GM13976 (cell line): ENCODE measurements around the gene ZNF648.

Experiments used
- DNase-seq: peaks from one replicate; pipeline ENCODE4 v3.0.0; 2012; ENCODE audit warnings: low spot score
- in situ Hi-C: fragments of 300-500 bp; cut with MboI; formaldehyde crosslinking; loops from one replicate; pipeline ENCODE4 v1.12.0; 2022; ENCODE audit warnings: low sequenced_read_pairs, mixed read lengths, inconsistent platforms; ENCODE audit not compliant: unreplicated experiment
- TF ChIP-seq, protein P1 (sequence below): IDR thresholded peaks from 2 replicates; pipeline ENCODE4 v1.5.1; 2012; ENCODE audit warnings: borderline replicate concordance, mild to moderate bottlenecking; ENCODE audit not compliant: insufficient read depth; ENCODE audit errors: extremely low read depth, missing control alignments, control extremely low read depth

The ZNF648 gene, protein sequence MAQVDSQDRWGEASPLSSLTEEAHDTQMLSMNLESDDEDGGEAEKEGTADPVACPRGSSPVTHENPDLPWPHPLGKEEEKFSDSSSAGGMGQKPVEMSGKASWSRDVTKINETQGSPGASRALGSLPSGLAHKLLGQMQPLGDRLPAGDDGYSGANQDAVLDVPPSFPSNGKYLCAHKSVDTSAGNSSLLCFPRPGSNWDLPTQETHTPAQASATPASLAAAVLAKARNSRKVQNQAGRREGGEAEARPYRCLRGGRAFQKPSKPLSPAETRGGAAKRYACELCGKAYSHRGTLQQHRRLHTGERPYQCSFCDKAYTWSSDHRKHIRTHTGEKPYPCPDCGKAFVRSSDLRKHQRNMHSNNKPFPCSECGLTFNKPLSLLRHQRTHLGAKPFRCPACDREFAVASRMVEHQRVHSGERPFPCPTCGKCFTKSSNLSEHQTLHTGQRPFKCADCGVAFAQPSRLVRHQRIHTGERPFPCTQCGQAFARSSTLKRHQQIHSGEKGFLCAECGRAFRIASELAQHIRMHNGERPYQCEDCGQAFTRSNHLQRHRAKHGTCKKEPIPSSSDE

GRCh38 chr1:182061594-182061993 lies at the start of gene ZNF648:
Gene ZNF648 (minus strand): TSS chr1:182061712. CDS start chr1:182058010, 3,702 bp downstream.
- TF ChIP-seq, protein P1, sequence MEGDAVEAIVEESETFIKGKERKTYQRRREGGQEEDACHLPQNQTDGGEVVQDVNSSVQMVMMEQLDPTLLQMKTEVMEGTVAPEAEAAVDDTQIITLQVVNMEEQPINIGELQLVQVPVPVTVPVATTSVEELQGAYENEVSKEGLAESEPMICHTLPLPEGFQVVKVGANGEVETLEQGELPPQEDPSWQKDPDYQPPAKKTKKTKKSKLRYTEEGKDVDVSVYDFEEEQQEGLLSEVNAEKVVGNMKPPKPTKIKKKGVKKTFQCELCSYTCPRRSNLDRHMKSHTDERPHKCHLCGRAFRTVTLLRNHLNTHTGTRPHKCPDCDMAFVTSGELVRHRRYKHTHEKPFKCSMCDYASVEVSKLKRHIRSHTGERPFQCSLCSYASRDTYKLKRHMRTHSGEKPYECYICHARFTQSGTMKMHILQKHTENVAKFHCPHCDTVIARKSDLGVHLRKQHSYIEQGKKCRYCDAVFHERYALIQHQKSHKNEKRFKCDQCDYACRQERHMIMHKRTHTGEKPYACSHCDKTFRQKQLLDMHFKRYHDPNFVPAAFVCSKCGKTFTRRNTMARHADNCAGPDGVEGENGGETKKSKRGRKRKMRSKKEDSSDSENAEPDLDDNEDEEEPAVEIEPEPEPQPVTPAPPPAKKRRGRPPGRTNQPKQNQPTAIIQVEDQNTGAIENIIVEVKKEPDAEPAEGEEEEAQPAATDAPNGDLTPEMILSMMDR, result no peak
- no peak for DNase-seq
- in situ Hi-C loops, result no loop called here

DNA sequence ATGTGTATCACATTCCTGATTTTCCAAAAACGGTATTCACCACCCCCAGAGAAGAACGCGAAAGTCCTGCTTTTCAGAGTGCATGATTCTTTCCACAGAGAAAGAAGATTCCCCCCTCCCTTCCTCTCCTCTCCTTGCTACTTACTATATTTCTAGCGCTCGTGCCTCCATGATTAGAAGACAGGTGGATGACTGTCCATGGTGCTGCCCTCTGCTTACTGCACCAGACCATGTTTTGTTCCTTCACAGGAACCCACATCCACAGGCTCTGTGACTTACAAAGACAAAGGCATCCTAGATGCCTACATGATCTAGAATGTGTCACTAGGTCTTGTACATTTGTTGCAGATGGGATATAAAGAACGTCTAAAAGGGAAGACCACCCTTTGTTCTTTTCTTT lies 49.1 kb upstream of the ZNF648 start:
- TF ChIP-seq, protein P1, result no peak
- in situ Hi-C loops, result no loop called here
- no peak for DNase-seq

- no peak for DNase-seq
- TF ChIP-seq, protein P1, result no peak
- in situ Hi-C loops, result no loop called here
Measured at GRCh38 chr1:182109771-182110170, 48.3 kb upstream of the ZNF648 start.

DNA sequence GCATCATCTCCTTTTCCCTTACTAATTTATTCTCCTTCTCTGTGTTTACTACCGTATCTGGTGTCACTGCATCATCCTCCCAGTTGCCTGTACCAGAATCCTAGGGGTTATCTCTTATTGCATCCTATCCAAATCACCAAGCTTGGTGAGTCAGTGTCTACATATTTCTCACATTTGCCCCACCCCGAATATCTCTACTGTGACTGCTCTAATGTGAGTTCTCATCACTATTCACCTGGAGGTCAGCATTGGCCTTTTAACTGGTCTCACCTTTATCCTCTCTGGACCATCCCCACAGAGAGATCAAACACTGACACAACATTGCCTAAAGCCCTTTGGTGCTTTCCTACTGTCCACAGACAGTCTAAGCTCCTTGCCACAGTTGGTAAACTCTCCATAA lies 45.7 kb upstream of the ZNF648 start:
- in situ Hi-C loops, result no loop called here
- TF ChIP-seq, protein P1, result no peak

DNA sequence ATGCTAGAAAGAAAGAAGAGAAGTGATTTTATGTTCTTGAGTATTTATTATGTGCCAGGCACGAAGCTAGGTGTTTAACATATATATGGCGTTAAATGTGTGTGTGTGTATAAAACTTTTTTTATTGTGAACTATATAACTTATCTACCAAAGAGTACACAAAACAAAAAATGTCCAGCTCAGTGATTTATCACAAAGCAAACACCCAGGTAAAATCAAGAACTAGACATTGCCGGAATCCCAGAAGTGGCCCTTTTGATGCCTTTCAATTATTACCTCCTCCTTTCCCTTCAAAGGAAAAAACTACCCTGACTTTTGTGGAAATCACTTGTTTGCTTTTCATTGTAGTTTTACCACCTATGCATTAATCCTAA lies 40.5 kb upstream of the ZNF648 start:
- in situ Hi-C loops, result no loop called here
- TF ChIP-seq, protein P1, result no peak
- DNase-seq, result no peak

More for the DNA sequence above, 45.7 kb upstream of the ZNF648 start:
- no peak for DNase-seq

DNA sequence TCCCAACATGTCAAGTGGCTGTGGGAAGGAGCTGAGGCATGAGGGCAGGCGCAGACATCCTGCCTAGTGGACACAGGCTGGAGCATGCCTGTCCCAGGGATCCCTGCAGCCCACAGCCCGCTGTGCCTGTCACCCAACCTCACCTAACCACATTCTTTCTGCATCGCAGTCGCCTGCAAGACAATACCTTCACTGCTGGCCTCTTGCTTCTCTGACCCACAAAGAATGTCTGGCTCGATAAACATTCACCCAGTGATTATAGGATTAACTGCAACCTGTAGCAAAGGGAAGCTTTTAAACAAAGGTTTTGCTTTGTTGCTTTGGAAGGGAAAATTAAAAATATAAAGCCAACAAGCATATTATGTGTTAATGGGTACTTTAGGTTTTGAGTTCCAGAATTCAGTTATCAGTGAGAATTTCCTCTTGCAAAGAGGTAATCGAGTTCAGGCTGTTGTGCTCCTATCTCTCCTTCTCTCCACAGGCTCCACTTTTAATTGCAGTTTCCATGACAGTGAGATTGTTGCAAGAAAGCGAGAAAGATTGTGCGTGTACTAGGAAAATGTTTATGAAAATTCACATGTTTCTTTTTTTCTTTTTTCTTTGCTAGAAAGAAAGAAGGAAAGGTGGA lies 40.0 kb upstream of the ZNF648 start:
- no peak for DNase-seq
- TF ChIP-seq, protein P1, result no peak
- in situ Hi-C loops, result no loop called here
